MCF 10A (cell line): ENCODE measurements around the gene TCF25. TPM values are rescaled to one million over a fixed set of nuclear protein-coding genes. Genes with fewer than 3 reads are reported as not detected.

Source experiments
- BruUV-seq: library from RNA; stranded (reverse); fragments of 400-500 nt; replicated peaks from 2 replicates; lab custom pipeline; 2021; lab: Mats Ljungman, UMichigan
- CTCF ChIA-PET: fragments of 300-600 bp; sonication (Branson Sonifier 250); formaldehyde crosslinking; extraction: SDS; loops from one replicate; lab custom pipeline; 2021; ENCODE audit warnings: antibody characterized with exemption, inconsistent platforms; lab: Yijun Ruan, JAX
- POLR2A ChIA-PET: fragments of 300-600, 350-650 bp; sonication (Branson Sonifier 250); formaldehyde crosslinking; extraction: SDS; loops from one replicate; lab custom pipeline; 2020; ENCODE audit warnings: antibody characterized with exemption, inconsistent platforms; lab: Yijun Ruan, JAX
- DNase-seq: peaks from one replicate; pipeline ENCODE4 v3.0.0-alpha.2; 2018; ENCODE audit not compliant: unreplicated experiment
- H3K27ac Mint-ChIP-seq: one replicate; pipeline ENCODE4 v1.8.0; 2022; ENCODE audit warnings: mild to moderate bottlenecking, low read depth, mixed read lengths; ENCODE audit not compliant: unreplicated experiment
- H3K27me3 Mint-ChIP-seq: one replicate; pipeline ENCODE4 v1.8.0; 2022; ENCODE audit warnings: mixed read lengths; ENCODE audit not compliant: insufficient read depth, unreplicated experiment
- H3K36me3 Mint-ChIP-seq: one replicate; pipeline ENCODE4 v1.8.0; 2022; ENCODE audit warnings: mild to moderate bottlenecking, moderate library complexity, mixed read lengths; ENCODE audit not compliant: insufficient read depth, unreplicated experiment
- H3K4me1 Mint-ChIP-seq: one replicate; pipeline ENCODE4 v1.8.0; 2022; ENCODE audit warnings: mixed read lengths; ENCODE audit not compliant: insufficient read depth, unreplicated experiment
- H3K4me3 Mint-ChIP-seq: one replicate; pipeline ENCODE4 v1.8.0; 2022; ENCODE audit warnings: mild to moderate bottlenecking, moderate library complexity, mixed read lengths; ENCODE audit not compliant: unreplicated experiment
- H3K9me3 Mint-ChIP-seq: one replicate; pipeline ENCODE4 v1.8.0; 2022; ENCODE audit warnings: mixed read lengths; ENCODE audit not compliant: unreplicated experiment
- CTCF ChIP-seq: fragments of 200-600 bp; IDR thresholded peaks from one replicate; pipeline ENCODE4 v1.8.0; 2022; ENCODE audit warnings: antibody characterized with exemption, mild to moderate bottlenecking; ENCODE audit not compliant: unreplicated experiment
- intact Hi-C: fragments of 100-400 bp; cut with micrococcal nuclease; formaldehyde crosslinking; loops from 2 replicates; pipeline ENCODE4 v1.14.1; 2022
- total RNA-seq: library from RNA; stranded (reverse); gene quantifications from 2 replicates; pipeline ENCODE4 v1.2.3, GENCODE V29; 2022

Gene TCF25
- total RNA-seq, 1 experiment from 2014 or later, result 239 TPM

GRCh38 chr16:89951509-89951908 lies 78.1 kb downstream of the TCF25 start:
- H3K4me3 Mint-ChIP-seq, result no peak overlapping the region
- intact Hi-C loops, result no loop called here
- no peaks in the 10 kb centered on the region for H3K27me3 Mint-ChIP-seq
- POLR2A ChIA-PET, result interaction anchor here (0.7 to 1.6 kb wide), 2 partner anchors 21 to 22 kb away, joined by 3 to 9 read pairs; no protein-coding TSS in a partner anchor
- H3K4me1 Mint-ChIP-seq, result peaks cover 4% of the 10 kb centered on the region
- no TSS peak for BruUV-seq
- no peak for DNase-seq
- H3K9me3 Mint-ChIP-seq, result no peaks in the 10 kb centered on the region
- CTCF ChIA-PET, result interaction anchor here (0.7 to 1.5 kb wide), 2 partner anchors 18 to 71 kb away, joined by 3 read pairs; no protein-coding TSS in a partner anchor
- H3K36me3 Mint-ChIP-seq, result peaks cover 10% of the 10 kb centered on the region
- TF ChIP-seq CTCF, result no peak
- H3K27ac Mint-ChIP-seq, result no peak overlapping the region

- H3K36me3 Mint-ChIP-seq, result peaks cover 15% of the 10 kb centered on the region
- BruUV-seq, result no TSS peak
- ChIA-PET CTCF (interaction anchor here (0.7 to 1.5 kb wide), 2 partner anchors 17 to 70 kb away, joined by 3 read pairs; no protein-coding TSS in a partner anchor), POLR2A (interaction anchor here (0.7 kb wide), 1 partner anchor 21 kb away, joined by 3 read pairs; no protein-coding TSS in a partner anchor)
- H3K9me3 Mint-ChIP-seq, result no peaks in the 10 kb centered on the region
- H3K27me3 Mint-ChIP-seq, result no peaks in the 10 kb centered on the region
- no peak overlapping the region for H3K27ac Mint-ChIP-seq
- peaks cover 4% of the 10 kb centered on the region for H3K4me1 Mint-ChIP-seq
- no peak for DNase-seq
- no peak for TF ChIP-seq CTCF
- no peak overlapping the region for H3K4me3 Mint-ChIP-seq
- intact Hi-C loops, result no loop called here
Observed at GRCh38 chr16:89952049-89952448, 78.7 kb downstream of the TCF25 start.

- BruUV-seq, result no TSS peak
- intact Hi-C loops, result no loop called here
- Mint-ChIP-seq H3K27ac (no peak overlapping the region), H3K9me3 (no peaks in the 10 kb centered on the region), H3K4me3 (no peak overlapping the region), H3K4me1 (peaks cover 4% of the 10 kb centered on the region), H3K36me3 (peaks cover 15% of the 10 kb centered on the region), H3K27me3 (no peaks in the 10 kb centered on the region)
- no peak for DNase-seq
- ChIA-PET CTCF (no interaction called here), POLR2A (no interaction called here)
- TF ChIP-seq CTCF, result no peak
Observed at GRCh38 chr16:89952551-89952950, 79.2 kb downstream of the TCF25 start.

GRCh38 chr16:89953671-89954406 lies 80.4 kb downstream of the TCF25 start:
- TF ChIP-seq CTCF, result no peak
- H3K4me3 Mint-ChIP-seq, result no peak overlapping the region
- no peak for DNase-seq
- intact Hi-C loops, result no loop called here
- CTCF ChIA-PET, result interaction anchor here (0.6 kb wide), 1 partner anchor 79 kb away, joined by 3 read pairs; no protein-coding TSS in a partner anchor
- H3K4me1 Mint-ChIP-seq, result peaks cover 4% of the 10 kb centered on the region
- peaks cover 15% of the 10 kb centered on the region for H3K36me3 Mint-ChIP-seq
- BruUV-seq, result no TSS peak
- H3K27me3 Mint-ChIP-seq, result no peaks in the 10 kb centered on the region
- H3K27ac Mint-ChIP-seq, result no peak overlapping the region
- no peaks in the 10 kb centered on the region for H3K9me3 Mint-ChIP-seq
- POLR2A ChIA-PET, result no interaction called here
